ENCODE results near the gene SLC30A4. TPM values are rescaled to one million over a fixed set of nuclear protein-coding genes. Genes with fewer than 3 reads are reported as not detected.

SLC30A4 gene
- polyA plus RNA-seq, 1 donor (not counting 4 experiments of a cell fraction or from before 2014, with no cell fraction given): 3.3 TPM

DNA sequence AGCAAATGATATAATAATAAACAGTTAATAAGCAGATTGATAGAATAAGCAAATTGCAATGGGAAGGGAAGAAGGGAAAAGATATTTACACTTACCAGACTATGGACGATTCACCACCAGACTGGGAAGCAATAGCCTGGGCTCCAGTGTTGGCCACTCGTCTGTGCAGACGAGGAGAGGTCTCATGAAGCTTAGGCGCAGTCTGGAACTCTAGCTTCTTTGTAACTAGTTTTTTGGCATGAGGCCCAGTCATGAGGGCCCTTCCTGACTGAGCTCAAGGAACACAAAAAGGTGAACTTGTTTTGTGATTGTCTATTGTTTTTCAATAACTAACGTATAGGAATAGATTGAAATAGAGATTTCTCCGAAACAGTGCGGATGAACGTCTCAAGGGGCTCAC, 80.9 kb downstream of the SLC30A4 start:
- Histone ChIP-seq H3K4me3 (ENCODE audit: control insufficient read depth in 2 of 3, extremely low read depth in 1 of 3, insufficient read depth in 2 of 3, low read depth in 1 of 3, low read length in 3 of 3) (no peak overlapping the region), H4K20me1 (ENCODE audit: control insufficient read depth, extremely low read depth, insufficient read depth, low read length) (no peaks in the 10 kb centered on the region), H3K9me1 (ENCODE audit: control insufficient read depth, extremely low read depth, insufficient read depth, low read length) (no peaks in the 10 kb centered on the region), H3K4me2 (ENCODE audit: control insufficient read depth, extremely low read depth, insufficient read depth, low read depth, low read length) (no peak overlapping the region), H3K9me3 (ENCODE audit: control insufficient read depth, low read depth, low read length) (no peaks in the 10 kb centered on the region), H3K79me2 (ENCODE audit: control insufficient read depth, insufficient read depth, low read length) (no peaks in the 10 kb centered on the region), H3K36me3 (ENCODE audit: control insufficient read depth in 2 of 2, extremely low read depth in 1 of 2, insufficient read depth in 2 of 2, low read length in 2 of 2) (no peaks in the 10 kb centered on the region), H3K27ac (ENCODE audit: control insufficient read depth, insufficient read depth, low read length) (no peak overlapping the region), H2AFZ (ENCODE audit: control insufficient read depth, low read length) (no peak overlapping the region), H3K27me3 (ENCODE audit: control insufficient read depth, extremely low read depth, insufficient read depth, low read length) (peaks cover 26% of the 10 kb centered on the region), H3K4me1 (ENCODE audit: control insufficient read depth, extremely low read depth, insufficient read depth, low read length) (peaks cover 11% of the 10 kb centered on the region), H3K9ac (ENCODE audit: control insufficient read depth, extremely low read depth, insufficient read depth, low read length) (no peak overlapping the region)
- FAIRE-seq: no peak
- DNase-seq (ENCODE audit: low read depth, low spot score): no peak
- dilution Hi-C loops (cut with MboI; ENCODE audit: extremely low pct_ligation_motif_present, low sequenced_read_pairs): no loop called here
- no peak for TF ChIP-seq EZH2 (IDR thresholded peaks at IDR 0.05; ENCODE audit: low read length)
- TF ChIP-seq, protein P1, sequence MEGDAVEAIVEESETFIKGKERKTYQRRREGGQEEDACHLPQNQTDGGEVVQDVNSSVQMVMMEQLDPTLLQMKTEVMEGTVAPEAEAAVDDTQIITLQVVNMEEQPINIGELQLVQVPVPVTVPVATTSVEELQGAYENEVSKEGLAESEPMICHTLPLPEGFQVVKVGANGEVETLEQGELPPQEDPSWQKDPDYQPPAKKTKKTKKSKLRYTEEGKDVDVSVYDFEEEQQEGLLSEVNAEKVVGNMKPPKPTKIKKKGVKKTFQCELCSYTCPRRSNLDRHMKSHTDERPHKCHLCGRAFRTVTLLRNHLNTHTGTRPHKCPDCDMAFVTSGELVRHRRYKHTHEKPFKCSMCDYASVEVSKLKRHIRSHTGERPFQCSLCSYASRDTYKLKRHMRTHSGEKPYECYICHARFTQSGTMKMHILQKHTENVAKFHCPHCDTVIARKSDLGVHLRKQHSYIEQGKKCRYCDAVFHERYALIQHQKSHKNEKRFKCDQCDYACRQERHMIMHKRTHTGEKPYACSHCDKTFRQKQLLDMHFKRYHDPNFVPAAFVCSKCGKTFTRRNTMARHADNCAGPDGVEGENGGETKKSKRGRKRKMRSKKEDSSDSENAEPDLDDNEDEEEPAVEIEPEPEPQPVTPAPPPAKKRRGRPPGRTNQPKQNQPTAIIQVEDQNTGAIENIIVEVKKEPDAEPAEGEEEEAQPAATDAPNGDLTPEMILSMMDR (optimal IDR thresholded peaks at IDR 0.05 in 1 of 3, IDR thresholded peaks at IDR 0.05 in 1 of 3, conservative IDR thresholded peaks at IDR 0.05 in 1 of 3; ENCODE audit: extremely low read depth in 1 of 3, insufficient read depth in 2 of 3, low read length in 3 of 3): no peak

DNA sequence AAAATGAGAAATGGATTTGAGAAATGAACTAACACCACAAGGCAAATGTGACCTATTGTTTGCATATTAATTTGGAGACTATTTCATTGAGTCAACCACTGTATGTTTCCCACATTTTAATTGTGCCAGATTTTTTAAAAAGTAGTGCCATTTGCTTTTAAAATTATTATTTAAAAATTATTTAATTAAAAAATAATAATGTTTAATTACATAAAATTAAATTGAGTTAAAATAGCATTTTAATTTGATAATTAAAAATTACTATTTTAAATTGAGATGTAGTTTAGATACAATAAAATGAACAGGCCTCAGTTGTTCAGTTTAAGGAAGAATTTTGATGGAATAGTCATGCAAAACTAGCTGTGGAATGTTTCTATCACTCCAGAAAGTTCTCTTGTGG, 81.5 kb downstream of the SLC30A4 start:
- no peaks in the 10 kb centered on the region for H3K36me3 ChIP-seq (ENCODE audit: control insufficient read depth in 2 of 2, extremely low read depth in 1 of 2, insufficient read depth in 2 of 2, low read length in 2 of 2)
- no peak overlapping the region for H3K27ac ChIP-seq (ENCODE audit: control insufficient read depth, insufficient read depth, low read length)
- no peaks in the 10 kb centered on the region for H3K9me1 ChIP-seq (ENCODE audit: control insufficient read depth, extremely low read depth, insufficient read depth, low read length)
- H3K4me2 ChIP-seq (ENCODE audit: control insufficient read depth, extremely low read depth, insufficient read depth, low read depth, low read length): no peak overlapping the region
- peaks cover 24% of the 10 kb centered on the region for H3K27me3 ChIP-seq (ENCODE audit: control insufficient read depth, extremely low read depth, insufficient read depth, low read length)
- DNase-seq (ENCODE audit: low read depth, low spot score) (no peak), FAIRE-seq (no peak)
- no peak overlapping the region for H3K4me3 ChIP-seq (ENCODE audit: control insufficient read depth in 2 of 3, extremely low read depth in 1 of 3, insufficient read depth in 2 of 3, low read depth in 1 of 3, low read length in 3 of 3)
- TF ChIP-seq, protein P1 (optimal IDR thresholded peaks at IDR 0.05 in 1 of 3, IDR thresholded peaks at IDR 0.05 in 1 of 3, conservative IDR thresholded peaks at IDR 0.05 in 1 of 3; ENCODE audit: extremely low read depth in 1 of 3, insufficient read depth in 2 of 3, low read length in 3 of 3): no peak
- no peak for TF ChIP-seq EZH2 (IDR thresholded peaks at IDR 0.05; ENCODE audit: low read length)
- dilution Hi-C loops (cut with MboI; ENCODE audit: extremely low pct_ligation_motif_present, low sequenced_read_pairs): no loop called here
- no peak overlapping the region for H2AFZ ChIP-seq (ENCODE audit: control insufficient read depth, low read length)
- H3K4me1 ChIP-seq (ENCODE audit: control insufficient read depth, extremely low read depth, insufficient read depth, low read length): peaks cover 10% of the 10 kb centered on the region
- H3K9me3 ChIP-seq (ENCODE audit: control insufficient read depth, low read depth, low read length): no peaks in the 10 kb centered on the region
- no peaks in the 10 kb centered on the region for H4K20me1 ChIP-seq (ENCODE audit: control insufficient read depth, extremely low read depth, insufficient read depth, low read length)
- H3K79me2 ChIP-seq (ENCODE audit: control insufficient read depth, insufficient read depth, low read length): no peaks in the 10 kb centered on the region
- H3K9ac ChIP-seq (ENCODE audit: control insufficient read depth, extremely low read depth, insufficient read depth, low read length): no peak overlapping the region
